Middle frontal gyrus (tissue), 1 donor: ENCODE measurements around the gene SLX4.
"Not testable (repeated sequence)": the region's sequence is repeated elsewhere in the genome, so short reads cannot be mapped to it uniquely, and the experiment has no call there.

ENCODE experiments used
- DNase-seq: peaks from one replicate; pipeline ENCODE4 v3.0.0-alpha.2; 2015; ENCODE audit warnings: low spot score; ENCODE audit errors: extremely low spot score

SLX4 gene

GRCh38 chr16:3611146-3611975 lies at the start of gene SLX4:
SLX4 (minus strand) TSS chr16:3611606; CDS start chr16:3608964, 2,642 bp downstream.
- peak; percentile 84 for DNase-seq

GRCh38 chr16:3659251-3659650 lies 47.8 kb upstream of the SLX4 start:
- no peak for DNase-seq

- no peak for DNase-seq
Measured at GRCh38 chr16:3656491-3657468, 45.4 kb upstream of the SLX4 start.

GRCh38 chr16:3656160-3656490 lies 44.7 kb upstream of the SLX4 start:
- not testable (repeated sequence) for DNase-seq

GRCh38 chr16:3655396-3656159 lies 44.2 kb upstream of the SLX4 start:
- DNase-seq = no peak

- DNase-seq = no peak
Measured at GRCh38 chr16:3655030-3655395, 43.6 kb upstream of the SLX4 start.

- no peak for DNase-seq
Measured at GRCh38 chr16:3654249-3654991, 43.0 kb upstream of the SLX4 start, which contains the start of gene DNASE1. DNASE1 (plus strand) TSS chr16:3654691; CDS start chr16:3655374, 683 bp downstream.

GRCh38 chr16:3652373-3653195 lies 41.2 kb upstream of the SLX4 start:
- no peak for DNase-seq

- no peak for DNase-seq
Measured at GRCh38 chr16:3651461-3652372, 40.3 kb upstream of the SLX4 start.

GRCh38 chr16:3650631-3651265 lies 39.3 kb upstream of the SLX4 start:
- no peak for DNase-seq

GRCh38 chr16:3646348-3646920 lies 35.0 kb upstream of the SLX4 start:
- no peak for DNase-seq

GRCh38 chr16:3645504-3646347 lies 34.3 kb upstream of the SLX4 start:
- no peak for DNase-seq

GRCh38 chr16:3645108-3645503 lies 33.7 kb upstream of the SLX4 start:
- no peak for DNase-seq

- DNase-seq = no peak
Measured at GRCh38 chr16:3643095-3643730, 31.8 kb upstream of the SLX4 start.

GRCh38 chr16:3642397-3643094 lies 31.1 kb upstream of the SLX4 start:
- no peak for DNase-seq

GRCh38 chr16:3641801-3642396 lies 30.5 kb upstream of the SLX4 start:
- DNase-seq = no peak
